Fibroblast of pulmonary artery (primary cell): Measurements from ENCODE around the gene TMEM209.
A peak's percentile ranks its signal among the peaks of the same experiment; 100 is the strongest.
"Not testable (repeated sequence)": the region's sequence is repeated elsewhere in the genome, so short reads cannot be mapped to it uniquely, and the experiment has no call there.

Experiments used
- DNase-seq: peaks from one replicate; pipeline ENCODE4 v3.0.0-alpha.2; 2010; ENCODE audit warnings: low read depth
- H3K4me3 ChIP-seq: replicated peaks from 2 replicates; pipeline ENCODE4 v1.5.1; 2011; ENCODE audit warnings: low read depth, mild to moderate bottlenecking, control low read depth, low read length, moderate library complexity
- CTCF ChIP-seq: IDR thresholded peaks from 2 replicates; pipeline ENCODE4 v1.5.1; 2011; ENCODE audit warnings: mild to moderate bottlenecking, control low read depth, low read length, inconsistent platforms; ENCODE audit errors: missing control alignments

TMEM209 gene

GRCh38 chr7:130196476-130196875 lies 8.7 kb downstream of the TMEM209 start:
- no peak for TF ChIP-seq CTCF
- no peak overlapping the region for H3K4me3 ChIP-seq
- no peak for DNase-seq

DNA sequence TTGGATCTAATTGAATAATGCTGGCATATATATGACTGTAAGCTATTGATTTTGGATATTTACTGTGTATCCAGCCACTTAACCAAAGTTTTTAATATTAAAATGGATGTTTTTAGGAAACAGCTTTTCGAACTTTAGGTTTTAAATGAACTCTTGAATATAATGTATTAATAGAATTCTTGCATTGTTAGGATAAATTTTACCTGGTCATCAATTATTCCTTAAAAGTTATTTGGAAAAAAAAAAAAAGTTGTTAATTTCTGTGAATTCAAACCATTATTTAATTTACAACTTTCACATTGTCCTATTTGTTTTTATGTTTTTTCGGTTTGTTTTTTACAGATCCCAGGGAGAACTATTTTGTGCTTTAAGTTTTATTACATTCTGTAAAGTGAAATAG lies 9.8 kb downstream of the TMEM209 start:
- TF ChIP-seq CTCF = no peak
- DNase-seq = no peak
- H3K4me3 ChIP-seq = no peak overlapping the region

DNA sequence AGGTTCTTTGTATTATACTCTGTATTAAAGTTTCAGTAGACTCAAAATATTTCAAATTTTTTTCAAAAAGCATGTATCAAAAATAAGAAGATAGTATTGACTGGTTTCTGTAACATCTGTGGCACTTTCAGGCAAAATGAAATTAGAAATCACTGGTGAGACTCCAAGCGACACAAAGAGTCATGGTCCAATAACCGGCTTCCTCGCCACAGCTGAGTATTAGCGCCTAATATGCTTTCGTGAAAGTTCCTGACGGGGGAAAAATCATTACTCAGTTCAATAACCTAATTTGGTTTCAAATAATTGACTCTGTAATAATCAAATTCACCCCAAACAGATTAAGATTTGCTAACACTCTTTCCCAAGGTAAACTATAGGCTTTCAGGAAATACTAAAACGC lies 13.4 kb downstream of the TMEM209 start:
- no peak for TF ChIP-seq CTCF
- no peak for DNase-seq
- H3K4me3 ChIP-seq = no peak overlapping the region

GRCh38 chr7:130189343-130189742 lies 15.9 kb downstream of the TMEM209 start:
- TF ChIP-seq CTCF = no peak
- DNase-seq = peak; percentile 37
- no peak overlapping the region for H3K4me3 ChIP-seq

DNA sequence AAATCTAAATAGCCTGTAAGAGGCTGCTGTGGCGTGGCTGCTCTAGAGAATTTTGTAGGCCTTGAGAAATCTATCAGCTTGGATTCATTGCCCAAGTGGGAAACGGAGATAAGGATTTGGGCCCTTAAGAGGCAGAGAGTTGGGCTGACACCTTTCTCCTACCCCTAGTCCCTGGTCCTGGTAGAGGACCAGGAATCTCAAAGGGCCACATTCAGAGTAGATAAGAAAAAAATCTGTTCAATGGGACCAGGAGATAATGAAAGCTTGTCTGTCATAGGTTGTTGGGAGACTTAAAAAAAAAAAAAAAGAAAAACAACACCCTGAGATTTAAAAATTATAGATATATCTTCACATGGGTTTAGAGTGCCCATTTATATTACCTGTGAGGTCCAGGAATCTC lies 17.8 kb downstream of the TMEM209 start:
- DNase-seq = no peak
- no peak for TF ChIP-seq CTCF
- no peak overlapping the region for H3K4me3 ChIP-seq

DNA sequence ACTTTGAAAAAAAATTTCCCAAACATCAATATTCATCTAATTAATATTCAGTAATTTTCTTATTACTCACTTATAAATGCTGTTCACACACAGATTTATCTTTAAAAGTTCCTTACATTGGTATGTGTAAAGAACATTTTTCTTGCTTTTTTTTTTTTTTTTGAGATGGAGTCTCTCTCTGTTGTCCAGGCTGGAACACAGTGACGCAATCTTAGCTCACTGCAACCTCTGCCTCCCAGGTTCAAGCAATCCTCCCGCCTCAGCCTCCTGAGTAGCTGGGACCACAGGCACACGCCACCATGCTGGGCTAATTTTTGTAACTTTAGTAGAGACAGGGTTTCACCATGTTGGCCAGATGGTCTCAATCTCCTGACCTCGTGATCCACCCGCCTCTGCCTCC lies 20.9 kb downstream of the TMEM209 start:
- not testable (repeated sequence) for DNase-seq

DNA sequence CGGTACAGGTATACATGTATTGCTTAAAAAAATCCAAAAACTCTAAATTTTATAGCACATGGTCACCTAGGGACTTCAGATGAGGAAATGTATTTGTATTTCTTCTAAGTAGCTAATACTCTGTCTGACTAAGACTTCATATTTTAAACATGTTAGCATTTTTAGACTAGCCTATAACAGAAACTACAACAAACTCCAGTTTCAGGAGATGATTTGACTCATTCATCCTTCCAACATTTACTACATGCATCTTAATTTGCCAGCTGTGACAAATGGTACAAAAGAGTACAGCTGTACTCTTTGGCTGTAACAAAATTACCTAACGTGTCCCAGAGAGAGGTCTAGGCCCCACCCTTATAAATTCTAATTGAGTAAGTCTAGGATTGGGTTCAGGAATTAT lies 22.2 kb downstream of the TMEM209 start:
- no peak for TF ChIP-seq CTCF
- DNase-seq = no peak
- no peak overlapping the region for H3K4me3 ChIP-seq

More for the DNA sequence above, 20.9 kb downstream of the TMEM209 start:
- H3K4me3 ChIP-seq = not testable (repeated sequence)

DNA sequence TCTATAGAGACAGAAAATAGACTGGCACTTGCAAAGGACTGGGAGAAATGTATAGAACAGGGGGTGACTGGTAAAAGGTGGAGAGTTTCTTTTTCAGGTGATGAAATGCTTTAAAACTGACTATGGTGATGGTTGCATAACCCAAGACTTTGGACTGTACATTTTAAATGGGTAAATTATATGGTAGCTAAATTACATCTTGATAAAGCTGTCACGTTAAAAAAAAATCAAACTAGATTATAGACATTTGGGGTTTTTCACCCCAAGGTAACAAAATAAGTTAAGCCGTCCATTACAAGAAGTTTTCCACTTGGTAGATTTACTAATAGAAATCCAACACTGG lies 24.0 kb downstream of the TMEM209 start:
- no peak for DNase-seq
- TF ChIP-seq CTCF = no peak
- no peak overlapping the region for H3K4me3 ChIP-seq
